Stimulated activated CD4-positive, alpha-beta T cell treated with anti-CD3 and anti-CD28 coated beads, Interleukin-1b, Interleukin-23, amount 100 ng/mL, for 48 hours (primary cell): Measurements from ENCODE around the gene GSTA2.
"Not testable (repeated sequence)": the region's sequence is repeated elsewhere in the genome, so short reads cannot be mapped to it uniquely, and the experiment has no call there.

Experiments
- DNase-seq: peaks from one replicate; pipeline ENCODE4 v3.0.0-alpha.2; 2020

GSTA2 gene

DNA sequence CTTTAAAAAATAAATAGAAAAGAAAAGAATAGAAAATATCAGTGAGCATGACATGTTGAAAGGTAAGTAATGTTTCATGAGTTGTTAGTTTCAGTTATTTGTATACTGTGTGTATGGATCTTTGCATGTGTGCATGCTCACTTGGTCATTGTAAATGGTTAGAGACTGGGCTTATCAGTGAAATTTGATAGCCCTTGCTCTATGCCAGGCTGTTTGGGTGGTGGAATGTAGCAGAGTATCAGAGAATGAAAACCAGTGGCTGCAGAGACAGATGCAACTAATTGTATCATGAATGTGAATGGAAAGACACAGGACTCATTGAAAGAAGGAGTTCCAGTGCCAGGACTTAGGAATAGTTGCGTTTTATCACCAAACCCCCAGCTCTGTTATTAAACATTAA, 4.2 kb downstream of the GSTA2 start:
- DNase-seq = no peak

DNA sequence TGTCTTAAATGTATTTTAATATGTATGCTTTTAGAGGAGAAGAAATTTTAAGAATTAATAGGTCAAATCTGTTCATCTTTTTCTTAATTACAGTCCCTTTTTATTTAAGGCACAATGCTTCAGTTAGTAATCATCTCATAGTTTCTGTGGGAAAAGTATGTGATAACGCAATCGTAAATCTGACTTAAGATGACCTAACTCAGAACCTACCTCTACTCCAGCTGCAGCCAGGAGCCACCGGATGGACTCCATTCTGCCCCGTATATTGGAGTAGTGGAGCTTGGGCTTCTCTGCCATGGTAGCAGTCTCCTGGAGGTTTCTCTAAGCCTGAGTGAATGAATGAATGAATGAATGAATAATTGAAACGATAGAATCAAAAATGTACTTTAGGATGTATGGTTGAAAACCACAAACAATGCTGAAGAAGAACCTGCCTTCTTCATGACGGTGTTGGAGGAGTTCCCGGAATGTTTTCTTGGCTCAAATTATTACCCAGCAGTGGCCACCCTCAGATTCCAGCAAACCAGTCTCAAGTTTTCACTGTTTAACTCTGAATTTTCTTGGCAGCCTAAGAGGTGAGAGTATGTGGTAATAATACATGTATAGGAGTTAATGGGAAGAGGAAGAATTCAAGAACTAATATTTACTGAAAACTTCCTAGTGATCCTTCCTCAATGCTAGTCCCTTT, 5.5 kb downstream of the GSTA2 start:
- not testable (repeated sequence) for DNase-seq

DNA sequence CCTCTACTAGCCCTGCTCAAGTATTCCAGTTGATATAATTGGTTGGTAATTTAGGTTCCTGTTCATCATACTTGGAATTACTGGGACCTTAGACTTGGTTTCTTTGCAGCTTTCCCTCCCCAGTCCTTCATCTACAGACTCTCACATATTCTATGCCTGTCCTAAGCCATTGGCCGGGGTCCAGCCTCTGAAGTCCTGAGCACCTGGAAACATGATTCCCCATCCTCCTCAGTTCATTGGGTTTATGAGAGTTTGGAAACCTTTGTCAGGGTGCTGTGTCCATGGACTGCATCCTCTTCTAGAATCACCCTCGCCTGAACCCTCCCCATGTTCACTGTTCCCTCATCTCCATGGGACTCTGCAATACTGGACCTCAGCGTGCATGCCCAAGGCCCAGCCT, 8.8 kb downstream of the GSTA2 start:
- DNase-seq = no peak

DNA sequence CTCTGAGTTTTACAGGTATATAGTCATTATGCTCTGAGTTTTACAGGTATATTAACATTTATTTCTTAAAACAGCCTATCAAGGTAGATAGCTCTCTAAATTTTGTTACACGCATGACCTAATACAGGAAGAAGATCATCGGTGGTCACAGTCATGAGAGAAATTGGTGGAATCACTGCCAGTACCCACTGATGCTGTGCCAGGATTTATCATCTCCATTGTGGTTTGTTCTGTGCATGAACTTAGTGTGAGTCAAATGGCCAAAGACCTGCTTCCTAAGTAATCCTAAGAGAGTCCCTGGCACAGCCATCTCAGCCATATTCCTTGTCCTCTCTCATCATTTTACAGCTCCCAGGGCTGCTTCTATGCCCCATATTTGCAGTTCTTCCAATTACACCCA, 10.1 kb downstream of the GSTA2 start:
- not testable (repeated sequence) for DNase-seq

DNA sequence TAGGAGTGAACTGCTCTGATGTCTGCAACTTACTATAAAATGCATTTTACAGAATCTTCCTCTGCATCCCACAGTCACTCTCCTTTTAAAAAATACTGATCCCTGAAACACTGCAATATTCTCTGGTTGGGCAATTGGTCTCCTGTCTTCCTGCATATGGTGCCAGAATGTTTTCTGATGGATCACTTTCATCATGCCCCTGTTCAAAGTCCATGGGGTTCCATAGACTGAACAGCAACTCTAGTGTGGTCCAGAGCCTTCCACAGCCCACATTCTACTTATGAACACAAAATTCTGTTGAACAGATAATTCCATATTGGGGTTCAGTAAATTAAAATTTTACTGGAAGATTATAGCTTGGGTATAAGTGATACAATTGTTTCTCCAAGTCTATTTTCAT, 11.0 kb downstream of the GSTA2 start:
- DNase-seq = no peak

DNA sequence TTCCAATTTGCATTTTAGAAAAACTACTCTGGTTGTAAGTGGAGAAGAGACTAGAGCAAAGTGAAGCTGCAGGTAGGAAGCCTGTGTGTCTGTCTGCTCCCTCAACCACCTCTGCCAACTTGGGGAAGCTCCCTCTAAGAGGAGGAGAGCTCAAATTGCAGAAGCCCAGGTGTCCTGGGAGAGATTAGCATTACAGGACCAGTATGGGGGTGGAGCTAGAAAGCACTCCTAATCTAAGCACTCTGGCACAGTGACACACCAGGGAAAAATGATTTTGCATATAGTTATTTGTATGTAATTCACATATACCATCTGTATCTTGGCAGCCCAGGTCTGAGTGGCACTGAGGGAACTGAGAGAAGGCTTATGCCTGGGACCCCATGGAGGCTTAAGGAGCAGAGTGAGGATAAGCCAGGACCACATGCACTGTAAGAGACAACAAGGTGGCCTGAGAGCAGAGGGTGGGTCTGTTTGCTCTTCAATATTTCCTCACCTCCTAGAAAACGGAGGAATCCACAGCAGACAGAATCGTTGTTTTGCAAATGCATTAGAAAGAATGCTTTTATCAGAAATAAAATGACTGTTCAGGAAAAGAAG, 13.6 kb downstream of the GSTA2 start:
- DNase-seq = no peak

DNA sequence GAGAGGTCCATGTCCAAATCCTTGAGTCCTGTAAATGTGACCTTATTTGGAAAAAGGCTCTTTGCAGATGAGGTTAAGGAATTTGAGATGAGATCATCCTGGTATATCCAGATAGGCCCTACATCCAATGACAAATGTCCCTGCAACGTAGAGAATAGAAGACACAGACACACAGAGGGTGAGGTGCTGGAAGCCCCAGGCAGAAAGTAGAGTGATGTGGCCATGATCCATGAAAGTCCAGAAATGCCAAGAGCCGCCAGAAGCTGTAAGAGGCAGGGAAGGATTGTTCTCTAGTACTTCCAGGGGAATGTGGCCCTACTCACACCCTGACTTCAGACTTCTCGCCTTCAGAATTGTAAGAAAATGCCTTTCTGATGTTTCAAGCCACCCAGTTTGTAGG, 16.0 kb downstream of the GSTA2 start:
- not testable (repeated sequence) for DNase-seq

DNA sequence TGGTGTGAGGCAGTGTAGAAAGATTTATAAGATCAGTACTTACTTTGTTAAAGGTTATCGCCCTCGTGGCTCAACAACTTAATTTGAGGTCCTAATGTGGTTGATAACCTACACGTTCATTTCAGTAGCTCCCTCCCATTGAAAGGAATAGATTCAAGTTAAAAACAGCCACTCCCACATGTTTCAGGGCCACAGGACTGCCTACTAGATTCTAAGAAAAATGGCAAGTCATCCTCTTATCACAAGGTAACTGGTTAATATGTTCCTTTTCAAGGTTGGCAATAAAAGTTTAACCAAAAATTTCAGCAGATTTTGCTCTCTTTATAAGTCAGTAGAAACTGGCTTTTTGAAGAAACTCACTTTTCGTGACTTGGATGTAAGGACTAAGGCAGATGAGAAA, 17.1 kb downstream of the GSTA2 start:
- no peak for DNase-seq

DNA sequence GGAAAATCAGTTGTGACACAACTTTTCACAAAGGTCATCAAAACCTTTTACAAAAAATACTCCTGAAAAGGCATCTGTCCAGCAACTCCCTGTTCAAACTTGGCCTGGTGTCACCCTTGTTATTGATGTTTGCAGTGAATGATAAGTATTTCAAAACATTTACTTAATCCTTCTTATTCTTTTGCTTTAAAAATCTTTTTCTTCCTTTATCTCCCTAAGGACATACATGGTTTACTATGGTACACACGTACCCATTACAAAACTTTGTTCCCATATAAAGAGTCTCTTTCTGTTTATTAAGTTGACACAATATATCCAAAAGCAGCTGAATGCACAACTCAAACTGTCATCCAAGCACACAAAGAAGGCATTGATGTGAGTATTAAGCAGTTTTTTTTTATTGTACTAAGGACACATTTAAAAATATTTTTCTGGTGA, 17.5 kb downstream of the GSTA2 start:
- DNase-seq = no peak

DNA sequence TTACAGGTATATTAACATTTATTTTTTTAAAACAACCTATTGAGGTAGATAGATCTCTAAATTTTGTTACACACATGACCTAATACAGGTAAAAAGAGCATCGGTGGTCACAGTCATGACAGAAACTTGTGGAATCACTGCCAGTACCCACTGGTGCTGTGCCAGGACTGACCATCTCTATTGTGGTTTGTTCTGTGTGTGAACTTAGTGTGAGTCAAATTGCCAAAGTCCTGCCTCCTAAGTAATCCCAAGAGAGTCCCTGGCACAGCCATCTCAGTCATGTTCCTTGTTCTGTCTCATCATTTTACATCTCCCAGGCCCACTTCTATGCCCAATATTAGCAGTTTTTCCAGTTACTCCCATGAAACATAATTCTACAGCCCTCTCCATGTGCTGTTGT, 21.4 kb downstream of the GSTA2 start:
- no peak for DNase-seq

DNA sequence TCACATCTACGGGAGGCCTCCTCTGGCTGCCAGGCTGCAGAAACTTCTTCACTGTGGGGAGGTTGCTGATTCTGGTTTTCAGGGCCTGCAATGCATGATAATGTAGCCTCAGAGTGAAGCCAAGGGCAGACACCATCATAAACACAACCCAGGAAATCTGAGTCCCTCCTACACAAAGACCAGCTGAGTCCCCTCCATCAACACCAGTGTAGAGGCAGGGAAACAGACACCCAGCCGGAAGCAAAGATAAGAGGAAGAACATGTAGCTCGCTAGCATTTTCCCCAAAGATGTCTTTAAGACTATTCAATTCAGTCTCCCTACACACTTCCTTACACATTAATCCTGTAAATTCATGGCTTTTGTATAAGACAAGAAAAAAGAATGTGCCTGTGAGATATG, 23.6 kb downstream of the GSTA2 start:
- DNase-seq = no peak

DNA sequence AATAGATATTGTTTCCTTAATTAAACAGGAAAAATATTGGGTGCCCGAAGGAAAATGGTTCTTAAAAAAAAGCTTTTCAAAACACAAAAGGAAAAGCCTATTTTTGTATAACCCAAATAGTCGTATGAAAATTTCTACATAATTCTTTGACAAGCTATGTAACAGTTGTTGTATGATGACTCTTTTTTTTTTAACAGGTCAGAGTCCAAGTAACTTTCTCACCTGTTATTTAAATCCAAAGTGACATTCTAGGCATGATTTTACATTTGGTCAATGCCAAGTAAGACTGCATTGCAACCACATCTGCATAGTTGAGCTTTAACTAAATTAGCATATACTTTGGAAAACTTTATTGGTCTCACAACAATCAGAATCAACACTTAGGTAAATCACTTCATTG, 24.1 kb downstream of the GSTA2 start:
- DNase-seq = no peak

DNA sequence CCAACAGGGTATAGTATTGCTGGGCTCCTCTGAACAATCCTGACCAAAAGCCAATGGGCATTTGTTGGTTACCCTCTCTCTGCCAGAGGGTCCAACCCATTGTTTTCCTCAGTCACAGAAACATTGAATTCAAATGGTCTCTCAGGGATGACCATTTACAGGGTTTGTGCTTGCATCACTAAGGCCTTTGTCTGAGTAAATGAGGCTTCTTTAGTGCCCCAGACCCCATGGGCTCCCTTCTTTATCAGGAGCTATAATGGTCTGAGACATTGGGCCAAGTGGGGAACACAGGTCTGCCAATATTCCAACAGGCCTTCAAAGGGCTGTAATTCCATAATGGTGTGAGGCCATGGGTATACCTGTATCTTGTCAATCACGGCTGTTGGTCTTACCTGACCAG, 27.1 kb downstream of the GSTA2 start:
- no peak for DNase-seq

DNA sequence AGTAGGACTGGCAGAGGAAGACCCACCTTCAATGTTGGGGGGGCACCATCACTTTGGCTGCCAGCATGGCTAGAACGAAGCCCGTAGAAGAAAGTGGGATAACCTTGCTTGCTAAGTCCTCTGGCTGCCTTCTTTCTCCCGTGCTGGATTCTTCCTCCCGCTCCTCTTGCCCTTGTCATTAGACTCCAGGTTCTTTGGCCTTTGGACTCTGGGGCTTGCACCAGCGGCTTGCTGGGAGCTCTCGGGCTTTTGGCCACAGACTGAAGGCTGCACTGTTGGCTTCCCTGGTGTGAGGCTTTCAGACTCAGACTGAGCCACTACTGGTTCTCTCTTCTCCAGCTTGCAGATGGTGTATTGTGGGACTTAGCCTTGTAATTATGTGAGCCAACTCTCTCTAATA, 28.2 kb downstream of the GSTA2 start:
- DNase-seq = no peak

DNA sequence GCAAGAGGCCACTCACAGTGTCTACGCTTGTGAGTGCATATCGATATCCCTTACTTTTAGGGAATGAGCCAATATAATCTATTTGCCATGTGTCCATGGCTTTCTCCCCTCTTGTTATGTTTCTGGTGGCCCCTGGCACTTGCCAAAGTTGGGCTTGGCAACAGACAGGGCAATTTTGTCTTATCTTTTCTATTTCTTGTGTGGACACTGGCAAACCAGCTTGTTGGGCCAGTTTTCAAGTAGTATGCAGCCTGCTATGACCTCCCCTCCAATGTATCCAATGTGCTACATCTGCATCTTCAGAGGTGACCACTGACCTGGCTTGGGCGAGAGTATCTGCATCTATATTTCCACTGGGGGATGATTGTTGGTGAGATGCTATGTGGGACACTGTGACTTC, 29.2 kb downstream of the GSTA2 start:
- no peak for DNase-seq

DNA sequence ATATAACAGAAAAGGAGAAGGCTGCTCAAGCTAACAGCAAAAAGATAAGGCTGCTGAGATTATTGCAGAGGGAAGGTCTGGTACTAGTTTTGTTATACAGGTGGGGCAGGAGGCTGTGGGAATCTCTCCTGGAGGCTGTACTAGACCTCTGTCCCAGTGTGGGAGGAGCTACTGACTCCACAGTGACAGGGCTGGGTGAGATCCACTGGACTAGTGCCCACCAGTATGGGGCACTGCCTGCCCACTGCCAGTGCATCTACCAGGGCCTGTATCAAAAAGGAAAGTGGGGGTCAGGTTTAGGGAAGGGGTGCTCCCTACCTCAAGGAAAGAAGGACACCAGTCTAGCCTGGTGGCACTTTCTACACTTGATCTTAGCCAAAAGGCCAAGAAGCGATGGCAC, 30.1 kb downstream of the GSTA2 start:
- DNase-seq = no peak

DNA sequence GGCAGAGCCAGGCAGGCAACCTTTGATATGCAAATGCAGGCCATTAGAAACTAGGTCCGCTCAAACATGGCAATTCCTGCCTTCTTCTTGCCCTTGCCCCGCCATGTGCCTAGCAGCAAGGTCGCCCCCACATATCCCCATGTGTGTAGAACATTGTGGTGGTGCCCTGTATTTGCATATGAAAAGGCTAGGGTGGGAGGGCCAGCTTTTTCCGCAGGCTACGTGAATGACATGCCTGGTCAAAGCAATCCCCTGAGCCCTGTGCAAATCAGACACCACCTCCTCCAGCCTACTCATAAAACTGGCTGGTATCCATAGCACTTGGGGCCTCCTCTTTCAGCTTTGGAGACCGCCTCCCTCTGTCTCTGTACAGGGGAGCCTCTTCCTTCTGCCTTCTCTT, 31.6 kb downstream of the GSTA2 start:
- no peak for DNase-seq

DNA sequence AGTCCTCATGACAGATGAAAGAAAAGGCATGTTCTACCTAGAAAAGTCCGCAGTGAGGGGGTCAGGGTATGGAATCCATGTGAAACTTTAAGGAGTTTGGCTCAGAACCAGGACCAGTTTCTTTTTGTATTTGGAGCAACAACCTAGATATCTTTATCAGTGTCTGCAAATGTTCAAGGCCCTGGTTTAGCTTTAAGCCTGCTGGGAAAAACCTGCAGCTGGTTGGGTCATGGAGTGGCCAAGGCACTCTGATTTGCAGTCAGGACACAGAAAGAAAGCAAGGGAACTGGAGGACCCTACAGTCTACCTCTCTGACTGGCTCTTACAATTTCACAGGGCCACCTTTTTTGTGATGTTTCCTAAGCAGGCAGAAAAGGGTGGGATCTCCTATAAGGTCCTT, 33.7 kb downstream of the GSTA2 start:
- DNase-seq = no peak

DNA sequence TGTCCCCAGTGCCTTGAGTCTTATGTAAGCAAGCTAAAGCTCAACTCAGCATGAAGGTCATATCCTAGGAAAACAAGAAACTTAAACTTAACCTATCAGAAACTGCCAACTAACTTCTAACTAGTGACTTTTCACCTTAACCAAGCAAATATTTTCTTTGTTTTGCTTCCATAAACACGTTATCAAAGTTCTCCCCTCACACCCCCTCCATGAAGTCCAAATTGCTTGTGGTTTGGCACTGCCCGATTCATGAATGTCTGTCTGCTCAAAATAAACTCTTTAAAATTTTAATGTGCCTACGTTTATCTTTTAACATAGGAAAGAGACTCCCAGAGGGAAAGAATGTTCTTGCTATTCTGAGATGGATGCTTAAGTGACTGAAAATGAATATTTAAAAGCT, 34.9 kb downstream of the GSTA2 start:
- no peak for DNase-seq

DNA sequence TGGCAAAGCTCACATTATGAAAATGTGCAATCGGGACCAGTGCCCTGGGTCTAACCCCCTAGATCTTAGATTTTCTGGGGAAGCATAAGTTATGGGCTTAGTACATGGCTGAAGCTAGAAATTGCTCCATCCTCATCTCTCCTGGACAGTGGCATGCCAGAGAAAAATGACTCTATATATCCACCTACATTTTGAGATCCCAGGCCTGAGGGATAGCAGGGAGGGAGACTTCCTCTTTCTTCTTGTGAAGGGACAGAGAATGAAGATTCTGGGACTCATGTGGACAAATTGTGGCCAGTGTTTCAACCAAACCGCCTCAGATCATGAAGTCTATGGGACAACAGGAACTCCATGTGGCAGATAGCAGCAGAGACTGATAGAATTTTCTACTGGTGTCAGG, 35.4 kb downstream of the GSTA2 start:
- no peak for DNase-seq

DNA sequence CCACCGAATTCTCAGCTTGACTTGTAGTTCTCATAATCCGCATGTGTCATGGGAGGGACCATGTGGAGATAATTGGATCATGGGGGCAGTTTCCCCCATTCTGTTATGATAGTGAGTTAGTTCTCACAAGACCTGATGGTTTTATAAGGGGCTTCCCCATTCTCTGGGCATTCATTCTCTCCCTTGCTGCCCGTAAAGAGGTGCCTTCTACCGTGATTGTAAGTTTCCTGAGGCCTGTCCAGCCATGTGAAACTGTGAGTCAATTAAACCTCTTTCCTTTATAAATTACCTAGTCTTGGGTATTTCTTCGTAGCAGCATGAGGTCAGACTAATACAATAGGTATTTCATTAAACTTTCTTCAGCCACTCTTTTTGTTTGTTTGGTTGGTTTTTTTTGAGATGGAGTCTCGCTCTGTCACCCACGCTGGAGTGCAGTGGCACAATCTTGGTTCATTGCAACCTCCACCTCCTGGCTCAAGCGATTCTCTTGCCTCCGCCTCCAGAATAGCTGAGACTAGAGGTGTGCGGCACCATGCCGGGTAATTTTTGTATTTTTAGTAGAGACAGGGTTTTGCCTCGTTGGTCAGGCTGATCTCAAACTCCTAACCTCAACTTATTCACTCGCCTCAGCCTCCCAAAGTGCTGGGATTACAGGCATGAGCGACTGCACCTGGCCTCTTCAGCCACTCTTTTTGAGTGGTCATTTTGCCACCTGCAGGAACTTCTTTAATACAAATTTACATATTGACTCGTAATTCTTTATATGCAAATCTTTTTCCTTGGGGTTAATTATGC, 36.3 kb downstream of the GSTA2 start:
- DNase-seq = no peak

DNA sequence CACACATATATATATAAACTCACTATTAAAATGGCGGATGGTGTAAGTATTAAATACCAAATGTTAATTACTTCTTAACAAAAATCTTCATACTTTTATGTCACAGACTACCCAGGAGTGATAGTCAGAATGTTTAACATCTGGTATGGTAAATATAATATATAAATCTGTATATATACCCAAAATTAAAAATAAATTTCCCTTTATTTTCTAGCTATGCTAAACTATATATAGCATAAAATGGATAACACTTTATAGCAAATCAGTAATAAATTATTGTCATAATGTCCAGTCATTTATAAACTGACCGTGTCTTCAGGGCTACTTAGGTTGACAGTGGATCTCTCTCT, 37.1 kb downstream of the GSTA2 start:
- no peak for DNase-seq

DNA sequence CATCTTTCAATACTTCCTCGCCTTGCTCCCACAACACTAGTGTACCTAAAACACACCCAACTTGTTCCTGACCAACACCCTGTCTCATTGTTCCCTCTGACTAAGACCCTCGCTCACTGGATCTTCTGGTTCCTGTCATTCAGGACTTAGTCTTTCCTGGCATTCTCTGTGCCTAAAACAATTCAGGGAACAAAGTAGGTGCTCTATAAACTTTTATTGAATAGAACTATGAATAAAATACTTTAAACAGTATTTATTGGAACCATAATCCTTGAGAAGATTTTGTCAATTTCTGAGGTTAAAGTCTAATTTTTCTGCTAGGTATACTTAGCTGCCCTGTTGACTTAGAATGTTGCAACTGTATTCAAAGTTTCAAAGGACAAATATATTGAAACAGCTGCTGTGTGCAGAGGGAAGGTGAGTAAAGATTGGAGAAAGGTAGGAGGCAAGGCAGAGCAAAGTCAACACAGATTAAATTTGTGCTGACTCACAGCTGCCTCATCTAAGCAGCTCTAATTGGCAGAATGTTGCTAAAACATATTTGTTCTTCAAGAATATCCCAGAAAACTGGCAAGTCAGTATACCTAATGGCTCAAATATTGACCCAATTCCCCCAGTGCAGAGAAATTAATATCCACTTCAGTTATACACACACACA, 37.6 kb downstream of the GSTA2 start:
- no peak for DNase-seq

DNA sequence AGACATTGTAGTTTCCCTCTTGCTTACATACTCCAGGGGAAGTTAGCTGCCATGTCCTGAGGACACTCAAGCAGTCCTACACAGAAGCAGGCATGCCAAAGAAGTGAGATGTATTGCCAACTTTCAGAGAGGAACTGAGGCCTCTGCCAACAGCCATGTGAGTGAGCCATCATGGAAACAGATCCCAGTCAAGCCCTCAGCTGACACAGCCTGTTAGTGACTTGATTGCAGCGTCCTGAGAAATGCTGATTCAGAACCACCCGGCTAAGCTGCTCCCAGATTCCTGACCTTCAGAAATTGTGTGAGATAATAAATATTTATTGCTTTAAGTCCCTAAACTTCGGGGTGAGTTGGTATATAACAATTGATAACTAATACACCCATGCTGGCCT, 38.1 kb downstream of the GSTA2 start:
- DNase-seq = no peak
